Tibial nerve (tissue), 4 donors: ENCODE data around the gene ARHGEF28. TPM values are rescaled to one million over a fixed set of nuclear protein-coding genes. Genes with fewer than 3 reads are reported as not detected.

Experiments used
- DNase-seq, 2 donors: peaks; one replicate each; pipeline ENCODE4 v3.0.0-alpha.2; 2019; ENCODE audit warnings: low spot score in 2 of 2
- H3K27ac ChIP-seq, 4 donors: fragments of 200-600 bp; sonication (generic) in 3 of 4; one replicate each; pipeline ENCODE4 v1.5.1; 2017 to 2019; ENCODE audit warnings: mild to moderate bottlenecking in 1 of 4
- H3K27me3 ChIP-seq, 2 donors: fragments of 200-600 bp; sonication (generic) in 1 of 2; one replicate each; pipeline versions ENCODE4 v1.5.1 to v1.6.0; 2017 to 2019
- H3K36me3 ChIP-seq, 3 donors: fragments of 200-600 bp; sonication (generic); one replicate each; pipeline ENCODE4 v1.5.1; 2018 to 2019
- H3K4me1 ChIP-seq, 4 donors: fragments of 200-600 bp; sonication (generic) in 3 of 4; one replicate each; pipeline ENCODE4 v1.5.1; 2017 to 2019
- H3K4me3 ChIP-seq, 4 donors: fragments of 200-600 bp; sonication (generic) in 3 of 4; one replicate each; pipeline ENCODE4 v1.5.1; 2017 to 2019; ENCODE audit warnings: mild to moderate bottlenecking in 1 of 4, moderate library complexity in 1 of 4
- H3K9me3 ChIP-seq, 4 donors: fragments of 200-600 bp; sonication (generic) in 3 of 4; one replicate each; pipeline ENCODE4 v1.5.1; 2017 to 2019
- CTCF ChIP-seq, 5 experiments: fragments of 200-600 bp in 3 of 5; fragments of 450-650 bp in 2 of 5; sonication (generic) in 3 of 5; IDR thresholded peaks; one replicate each; pipeline ENCODE4 v1.5.1; 2016 to 2019; ENCODE audit warnings: antibody characterized with exemption in 5 of 5, mild to moderate bottlenecking in 3 of 5, moderate library complexity in 2 of 5
- EP300 ChIP-seq, 2 donors: sonication (generic); formaldehyde crosslinking; IDR thresholded peaks; one replicate each; pipeline ENCODE4 v1.6.1; 2017; ENCODE audit warnings: antibody characterized with exemption in 2 of 2, mild to moderate bottlenecking in 1 of 2
- POLR2A ChIP-seq, 2 donors: fragments of 450-650 bp; IDR thresholded peaks; one replicate each; pipeline ENCODE4 v1.6.1; 2017; ENCODE audit warnings: antibody characterized with exemption in 2 of 2, mild to moderate bottlenecking in 2 of 2, moderate library complexity in 2 of 2
- WGBS, 2 donors: methylation state at CpG; one replicate each; pipeline ENCODE4 v1.1.5; 2018; 5-methylcytosine and 5-hydroxymethylcytosine counted together
- total RNA-seq, 4 donors: library from RNA; depleted of rRNA; stranded (reverse); fragments of >200 nt; gene quantifications; one replicate each; pipeline ENCODE4 v1.1.0, GENCODE V29; 2016

The ARHGEF28 gene
- total RNA-seq, 4 donors from 2014 or later: 66.0 to 83.9 (median 72.5) TPM

- 48 to 57% methylated on average over 9 of the region's 9 CpGs for WGBS, 2 donors
- Histone ChIP-seq H3K27me3 (no peaks in the 10 kb centered on the region), H3K27ac (peak overlapping the region in 2 of 4 donors; percentile 56 to 85)
These were observed 273.1 kb downstream of the ARHGEF28 start for GRCh38 chr5:73899055-73899454.

GRCh38 chr5:73899916-73900315 is 273.9 kb downstream of the ARHGEF28 start:
- TF ChIP-seq EP300 (IDR thresholded peaks at IDR 0.05) (no peak), CTCF (IDR thresholded peaks at IDR 0.05) (no peak), POLR2A (IDR thresholded peaks at IDR 0.05) (no peak)
- H3K4me1 ChIP-seq: peaks cover 0 to 41% (median 8%) of the 10 kb centered on the region in 4 donors
- peak overlapping the region in 2 of 4 donors; percentile 56 to 85 for H3K27ac ChIP-seq
- H3K27me3 ChIP-seq: no peaks in the 10 kb centered on the region
- DNase-seq: no peak
- H3K4me3 ChIP-seq: no peak overlapping the region
- WGBS, 2 donors: 33 to 37% methylated on average over 3 of the region's 3 CpGs
- no peaks in the 10 kb centered on the region for H3K9me3 ChIP-seq
- peaks cover 0 to 45% (median 0%) of the 10 kb centered on the region in 3 donors for H3K36me3 ChIP-seq

More at GRCh38 chr5:73899055-73899454, 273.1 kb downstream of the ARHGEF28 start:
- TF ChIP-seq CTCF (IDR thresholded peaks at IDR 0.05) (no peak), POLR2A (IDR thresholded peaks at IDR 0.05) (no peak), EP300 (IDR thresholded peaks at IDR 0.05) (no peak)
- H3K9me3 ChIP-seq: no peaks in the 10 kb centered on the region
- no peak for DNase-seq
- peaks cover 0 to 41% (median 8%) of the 10 kb centered on the region in 4 donors for H3K4me1 ChIP-seq
- H3K36me3 ChIP-seq: peaks cover 0 to 45% (median 0%) of the 10 kb centered on the region in 3 donors
- no peak overlapping the region for H3K4me3 ChIP-seq

GRCh38 chr5:73900566-73900965 is 274.6 kb downstream of the ARHGEF28 start:
- H3K27ac ChIP-seq: peak overlapping the region in 2 of 4 donors; percentile 56 to 85
- H3K4me1 ChIP-seq: peaks cover 0 to 41% (median 8%) of the 10 kb centered on the region in 4 donors
- no peak for DNase-seq
- H3K27me3 ChIP-seq: no peaks in the 10 kb centered on the region
- H3K4me3 ChIP-seq: no peak overlapping the region
- no peaks in the 10 kb centered on the region for H3K9me3 ChIP-seq
- no peak for TF ChIP-seq EP300 (IDR thresholded peaks at IDR 0.05)
- TF ChIP-seq CTCF (IDR thresholded peaks at IDR 0.05): no peak
- TF ChIP-seq POLR2A (IDR thresholded peaks at IDR 0.05): no peak
- H3K36me3 ChIP-seq: peaks cover 0 to 42% (median 0%) of the 10 kb centered on the region in 3 donors
- WGBS, 2 donors: 76 to 83% methylated on average over 7 of the region's 7 CpGs

- Histone ChIP-seq H3K27ac (no peak overlapping the region), H3K9me3 (no peaks in the 10 kb centered on the region), H3K4me3 (no peak overlapping the region), H3K4me1 (peaks cover 0 to 41% (median 8%) of the 10 kb centered on the region in 4 donors), H3K27me3 (no peaks in the 10 kb centered on the region), H3K36me3 (peaks cover 0 to 43% (median 0%) of the 10 kb centered on the region in 3 donors)
- 52 to 67% methylated on average over 13 of the region's 13 CpGs for WGBS, 2 donors
- TF ChIP-seq EP300 (IDR thresholded peaks at IDR 0.05) (no peak), POLR2A (IDR thresholded peaks at IDR 0.05) (no peak), CTCF (IDR thresholded peaks at IDR 0.05) (no peak)
- DNase-seq: peak; percentile 31 to 41
These were observed 275.0 kb downstream of the ARHGEF28 start for GRCh38 chr5:73901043-73901442.

GRCh38 chr5:73901455-73901854 is 275.5 kb downstream of the ARHGEF28 start:
- no peak overlapping the region for H3K27ac ChIP-seq

More at GRCh38 chr5:73901455-73901854, 275.5 kb downstream of the ARHGEF28 start:
- Histone ChIP-seq H3K4me1 (peaks cover 0 to 41% (median 8%) of the 10 kb centered on the region in 4 donors), H3K27me3 (no peaks in the 10 kb centered on the region), H3K4me3 (no peak overlapping the region), H3K36me3 (peaks cover 0 to 47% (median 0%) of the 10 kb centered on the region in 3 donors), H3K9me3 (no peaks in the 10 kb centered on the region)
- TF ChIP-seq CTCF (IDR thresholded peaks at IDR 0.05) (no peak), EP300 (IDR thresholded peaks at IDR 0.05) (no peak), POLR2A (IDR thresholded peaks at IDR 0.05) (no peak)
- DNase-seq: no peak
- WGBS, 2 donors: 56 to 60% methylated on average over 4 of the region's 4 CpGs
